ENCODE data around the gene RORC. TPM values are rescaled to one million over a fixed set of nuclear protein-coding genes. Genes with fewer than 3 reads are reported as not detected.

RORC gene
- total and polyA plus RNA-seq, 4 donors, result 7.6 to 24.7 (median 9.6) TPM

- no peak overlapping the region for H3K27ac ChIP-seq (ENCODE audit: low read depth in 1 of 2, low read length in 1 of 2)
- no peak overlapping the region for H3K4me3 ChIP-seq
- H3K9ac ChIP-seq (ENCODE audit: insufficient read depth in 1 of 2, low read length in 2 of 2), result no peak overlapping the region
- no peaks in the 10 kb centered on the region for H3K36me3 ChIP-seq (ENCODE audit: control insufficient read depth in 4 of 4, insufficient read depth in 4 of 4, low read length in 4 of 4)
- no peak for ATAC-seq (ENCODE audit: insufficient read depth, low FRiP score)
- no peaks in the 10 kb centered on the region for H3K9me3 ChIP-seq (ENCODE audit: control insufficient read depth in 4 of 4, insufficient read depth in 3 of 4, low read length in 3 of 4)
- DNase-seq, result no peak
- peaks cover 0 to 2% (median 0%) of the 10 kb centered on the region in 3 donors for H3K27me3 ChIP-seq (ENCODE audit: control insufficient read depth in 3 of 3, insufficient read depth in 3 of 3, low read length in 2 of 3)
- TF ChIP-seq CTCF (IDR thresholded peaks at IDR 0.05; ENCODE audit: control extremely low read depth, extremely low read depth), result no peak
- 88 to 89% methylated on average over 12 of the region's 12 CpGs for whole genome bisulfite sequencing, 2 donors
- H3K4me1 ChIP-seq (ENCODE audit: control insufficient read depth in 5 of 5, insufficient read depth in 5 of 5, low read length in 5 of 5), result no peaks in the 10 kb centered on the region
Observed at GRCh38 chr1:151813271-151813977, 18.2 kb downstream of the RORC start.

DNA sequence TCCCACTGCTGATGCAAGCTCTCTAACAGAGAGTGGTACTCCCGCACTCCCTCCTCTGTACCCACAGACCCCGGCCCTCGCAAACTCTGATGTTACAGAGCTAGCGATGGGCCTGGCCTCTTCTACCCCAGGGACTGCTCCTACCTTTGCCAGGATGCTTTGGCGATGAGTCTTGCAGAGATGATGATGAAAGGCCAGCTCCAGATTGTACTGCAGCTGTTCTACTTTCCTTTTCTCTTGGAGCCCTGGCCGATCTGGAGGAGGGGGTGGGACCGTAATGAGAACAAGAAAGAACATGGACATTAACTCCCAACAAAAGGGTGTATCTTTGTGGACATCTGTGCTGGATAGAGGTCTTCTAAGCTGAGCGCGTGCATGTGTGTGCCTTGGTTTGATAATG is 20.4 kb downstream of the RORC start:
- no peak overlapping the region for H3K27ac ChIP-seq (ENCODE audit: low read depth in 1 of 2, low read length in 1 of 2)
- no peak overlapping the region for H3K4me3 ChIP-seq
- H3K27me3 ChIP-seq (ENCODE audit: control insufficient read depth in 3 of 3, insufficient read depth in 3 of 3, low read length in 2 of 3), result peaks cover 0 to 2% (median 0%) of the 10 kb centered on the region in 3 donors
- H3K9me3 ChIP-seq (ENCODE audit: control insufficient read depth in 4 of 4, insufficient read depth in 3 of 4, low read length in 3 of 4), result no peaks in the 10 kb centered on the region
- no peak for TF ChIP-seq CTCF (IDR thresholded peaks at IDR 0.05; ENCODE audit: control extremely low read depth, extremely low read depth)
- no peak for ATAC-seq (ENCODE audit: insufficient read depth, low FRiP score)
- no peak overlapping the region for H3K9ac ChIP-seq (ENCODE audit: insufficient read depth in 1 of 2, low read length in 2 of 2)
- DNase-seq, result no peak
- WGBS, 2 donors, result 89 to 91% methylated on average over 9 of the region's 9 CpGs
- no peaks in the 10 kb centered on the region for H3K4me1 ChIP-seq (ENCODE audit: control insufficient read depth in 5 of 5, insufficient read depth in 5 of 5, low read length in 5 of 5)
- H3K36me3 ChIP-seq (ENCODE audit: control insufficient read depth in 4 of 4, insufficient read depth in 4 of 4, low read length in 4 of 4), result peaks cover 0 to 3% (median 0%) of the 10 kb centered on the region in 4 donors

GRCh38 chr1:151809985-151810556 is 21.5 kb downstream of the RORC start:
- Histone ChIP-seq H3K9me3 (ENCODE audit: control insufficient read depth in 4 of 4, insufficient read depth in 3 of 4, low read length in 3 of 4) (no peaks in the 10 kb centered on the region), H3K4me1 (ENCODE audit: control insufficient read depth in 5 of 5, insufficient read depth in 5 of 5, low read length in 5 of 5) (no peaks in the 10 kb centered on the region), H3K4me3 (no peak overlapping the region), H3K9ac (ENCODE audit: insufficient read depth in 1 of 2, low read length in 2 of 2) (no peak overlapping the region), H3K36me3 (ENCODE audit: control insufficient read depth in 4 of 4, insufficient read depth in 4 of 4, low read length in 4 of 4) (peaks cover 0 to 3% (median 0%) of the 10 kb centered on the region in 4 donors), H3K27ac (ENCODE audit: low read depth in 1 of 2, low read length in 1 of 2) (no peak overlapping the region), H3K27me3 (ENCODE audit: control insufficient read depth in 3 of 3, insufficient read depth in 3 of 3, low read length in 2 of 3) (peaks cover 0 to 2% (median 0%) of the 10 kb centered on the region in 3 donors)
- no peak for DNase-seq
- ATAC-seq (ENCODE audit: insufficient read depth, low FRiP score), result no peak
- no peak for TF ChIP-seq CTCF (IDR thresholded peaks at IDR 0.05; ENCODE audit: control extremely low read depth, extremely low read depth)
- WGBS, 2 donors, result 97% methylated on average over 1 of the region's 1 CpG

Measured in lung (tissue), 12 donors.